Ovary (tissue), 3 donors: ENCODE results near the gene SETSIP.

Source experiments
- POLR2A ChIP-seq: fragments of 450-650 bp; IDR thresholded peaks from one replicate; pipeline ENCODE4 v1.6.1; 2017; ENCODE audit warnings: antibody characterized with exemption, mild to moderate bottlenecking, moderate library complexity
- TF ChIP-seq, protein P1 (sequence below), 3 donors: fragments of 450-650 bp in 2 of 3; fragments of 200-600 bp in 1 of 3; IDR thresholded peaks; one replicate each; pipeline versions ENCODE4 v1.5.1 to v1.8.0; 2016 to 2022; ENCODE audit warnings: antibody characterized with exemption in 3 of 3, mild to moderate bottlenecking in 1 of 3
- donor health status: DM: no; HTN: no; CAD: no.

DNA sequence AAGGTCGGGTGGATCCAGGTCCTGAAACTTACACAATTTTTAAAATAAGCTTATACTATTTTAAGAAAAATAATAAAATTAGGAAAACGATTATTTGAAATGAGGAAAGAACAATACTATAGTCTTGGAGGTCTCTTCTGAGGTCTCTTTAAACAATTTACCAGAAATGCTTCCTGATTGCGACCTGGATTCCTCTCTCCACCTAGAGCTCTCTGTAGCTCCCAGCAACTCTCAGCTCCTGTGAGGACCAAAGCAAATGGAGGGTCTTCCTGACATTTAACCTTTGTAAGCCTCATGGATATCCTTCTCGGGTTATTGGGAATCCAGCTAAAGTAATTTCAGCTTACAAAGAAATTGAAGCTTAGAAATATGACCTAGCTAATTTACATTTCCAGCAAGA lies 5.8 kb upstream of the SETSIP start:
- TF ChIP-seq, protein P1, sequence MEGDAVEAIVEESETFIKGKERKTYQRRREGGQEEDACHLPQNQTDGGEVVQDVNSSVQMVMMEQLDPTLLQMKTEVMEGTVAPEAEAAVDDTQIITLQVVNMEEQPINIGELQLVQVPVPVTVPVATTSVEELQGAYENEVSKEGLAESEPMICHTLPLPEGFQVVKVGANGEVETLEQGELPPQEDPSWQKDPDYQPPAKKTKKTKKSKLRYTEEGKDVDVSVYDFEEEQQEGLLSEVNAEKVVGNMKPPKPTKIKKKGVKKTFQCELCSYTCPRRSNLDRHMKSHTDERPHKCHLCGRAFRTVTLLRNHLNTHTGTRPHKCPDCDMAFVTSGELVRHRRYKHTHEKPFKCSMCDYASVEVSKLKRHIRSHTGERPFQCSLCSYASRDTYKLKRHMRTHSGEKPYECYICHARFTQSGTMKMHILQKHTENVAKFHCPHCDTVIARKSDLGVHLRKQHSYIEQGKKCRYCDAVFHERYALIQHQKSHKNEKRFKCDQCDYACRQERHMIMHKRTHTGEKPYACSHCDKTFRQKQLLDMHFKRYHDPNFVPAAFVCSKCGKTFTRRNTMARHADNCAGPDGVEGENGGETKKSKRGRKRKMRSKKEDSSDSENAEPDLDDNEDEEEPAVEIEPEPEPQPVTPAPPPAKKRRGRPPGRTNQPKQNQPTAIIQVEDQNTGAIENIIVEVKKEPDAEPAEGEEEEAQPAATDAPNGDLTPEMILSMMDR (IDR thresholded peaks at IDR 0.05): no peak
- no peak for TF ChIP-seq POLR2A
